Activated T-cell treated with anti-CD3 and anti-CD28 coated beads, Interleukin-2, amount 50 U/mL, for 48 hours (primary cell): ENCODE results near the gene PAQR8.
"Not testable (repeated sequence)": the region's sequence is repeated elsewhere in the genome, so short reads cannot be mapped to it uniquely, and the experiment has no call there.

ENCODE experiments used
- DNase-seq, 2 experiments: peaks; one replicate each; pipeline ENCODE4 v3.0.0-alpha.2; 2020

The PAQR8 gene

GRCh38 chr6:52415917-52416628 lies 54.1 kb downstream of the PAQR8 start:
- no peak for DNase-seq

GRCh38 chr6:52416629-52417151 lies 54.7 kb downstream of the PAQR8 start:
- no peak for DNase-seq

- no peak for DNase-seq
Measured at GRCh38 chr6:52417675-52418111, 55.7 kb downstream of the PAQR8 start.

GRCh38 chr6:52418606-52419005 lies 56.7 kb downstream of the PAQR8 start:
- DNase-seq = no peak

- peak; percentile 99 for DNase-seq
Measured at GRCh38 chr6:52419809-52420667, 58.1 kb downstream of the PAQR8 start, which contains the start of gene EFHC1. EFHC1 (plus strand) TSS chr6:52420342; CDS start chr6:52420411, 69 bp downstream.

- no peak for DNase-seq
Measured at GRCh38 chr6:52420668-52421358, 58.9 kb downstream of the PAQR8 start.

GRCh38 chr6:52422156-52422555 lies 60.2 kb downstream of the PAQR8 start:
- DNase-seq = no peak

- no peak for DNase-seq
Measured at GRCh38 chr6:52423448-52423847, 61.5 kb downstream of the PAQR8 start.

- DNase-seq = no peak
Measured at GRCh38 chr6:52423971-52424381, 62.0 kb downstream of the PAQR8 start.

- no peak for DNase-seq
Measured at GRCh38 chr6:52424513-52424912, 62.6 kb downstream of the PAQR8 start.

- no peak for DNase-seq
Measured at GRCh38 chr6:52426667-52427066, 64.7 kb downstream of the PAQR8 start.

- not testable (repeated sequence) for DNase-seq
Measured at GRCh38 chr6:52433294-52433693, 71.3 kb downstream of the PAQR8 start.

- no peak for DNase-seq
Measured at GRCh38 chr6:52435345-52435744, 73.4 kb downstream of the PAQR8 start.

GRCh38 chr6:52438926-52439325 lies 77.0 kb downstream of the PAQR8 start:
- no peak for DNase-seq

GRCh38 chr6:52454556-52454955 lies 92.6 kb downstream of the PAQR8 start:
- DNase-seq = no peak

- no peak for DNase-seq
Measured at GRCh38 chr6:52457096-52457495, 95.1 kb downstream of the PAQR8 start.
